Lower leg skin (tissue), 4 donors: Measurements from ENCODE around the gene CAT. TPM values are rescaled to one million over a fixed set of nuclear protein-coding genes. Genes with fewer than 3 reads are reported as not detected.

ENCODE experiments used
- DNase-seq, 2 donors: peaks; one replicate each; pipeline ENCODE4 v3.0.0-alpha.2; 2019; ENCODE audit warnings: low spot score in 2 of 2
- H3K4me3 ChIP-seq: fragments of 200-600 bp; sonication (generic); 2 replicates; pipeline ENCODE4 v1.5.1; 2017; ENCODE audit warnings: mild to moderate bottlenecking, low read depth; ENCODE audit not compliant: poor library complexity, severe bottlenecking
- POLR2A ChIP-seq, 2 donors: fragments of 450-650 bp; IDR thresholded peaks; one replicate each; pipeline ENCODE4 v1.6.1; 2016 to 2017; ENCODE audit warnings: antibody characterized with exemption in 2 of 2, mild to moderate bottlenecking in 1 of 2, moderate library complexity in 1 of 2
- WGBS, 2 donors: methylation state at CpG; one replicate each; pipeline ENCODE4 v1.1.5; 2018; 5-methylcytosine and 5-hydroxymethylcytosine counted together
- intact Hi-C: fragments of 100-400 bp; cut with DNase I; formaldehyde crosslinking; loops from one replicate; pipeline ENCODE4 v1.15.0; 2023; ENCODE audit warnings: low total_unique reads
- total RNA-seq, 4 donors: library from RNA; depleted of rRNA; stranded (reverse); fragments of >200 nt; gene quantifications; one replicate each; pipeline ENCODE4 v1.1.0, GENCODE V29; 2016
- TF ChIP-seq, protein P1 (sequence below), 3 donors: fragments of 450-650 bp; IDR thresholded peaks; one replicate each; pipeline ENCODE4 v1.5.1; 2016; ENCODE audit warnings: antibody characterized with exemption in 3 of 3, mild to moderate bottlenecking in 3 of 3, moderate library complexity in 2 of 3

Gene CAT
- total RNA-seq, 4 donors from 2014 or later: 152 to 260 (median 186) TPM

- DNase-seq: no peak
- intact Hi-C loops: loop anchor here (10.0 kb wide), 1 partner anchor 76 kb away; no protein-coding TSS in a partner anchor
- no peak overlapping the region for H3K4me3 ChIP-seq
- TF ChIP-seq, protein P1, sequence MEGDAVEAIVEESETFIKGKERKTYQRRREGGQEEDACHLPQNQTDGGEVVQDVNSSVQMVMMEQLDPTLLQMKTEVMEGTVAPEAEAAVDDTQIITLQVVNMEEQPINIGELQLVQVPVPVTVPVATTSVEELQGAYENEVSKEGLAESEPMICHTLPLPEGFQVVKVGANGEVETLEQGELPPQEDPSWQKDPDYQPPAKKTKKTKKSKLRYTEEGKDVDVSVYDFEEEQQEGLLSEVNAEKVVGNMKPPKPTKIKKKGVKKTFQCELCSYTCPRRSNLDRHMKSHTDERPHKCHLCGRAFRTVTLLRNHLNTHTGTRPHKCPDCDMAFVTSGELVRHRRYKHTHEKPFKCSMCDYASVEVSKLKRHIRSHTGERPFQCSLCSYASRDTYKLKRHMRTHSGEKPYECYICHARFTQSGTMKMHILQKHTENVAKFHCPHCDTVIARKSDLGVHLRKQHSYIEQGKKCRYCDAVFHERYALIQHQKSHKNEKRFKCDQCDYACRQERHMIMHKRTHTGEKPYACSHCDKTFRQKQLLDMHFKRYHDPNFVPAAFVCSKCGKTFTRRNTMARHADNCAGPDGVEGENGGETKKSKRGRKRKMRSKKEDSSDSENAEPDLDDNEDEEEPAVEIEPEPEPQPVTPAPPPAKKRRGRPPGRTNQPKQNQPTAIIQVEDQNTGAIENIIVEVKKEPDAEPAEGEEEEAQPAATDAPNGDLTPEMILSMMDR (IDR thresholded peaks at IDR 0.05): no peak
- no peak for TF ChIP-seq POLR2A (IDR thresholded peaks at IDR 0.05)
- 92 to 95% methylated on average over 3 of the region's 3 CpGs for WGBS, 2 donors
Observed at GRCh38 chr11:34451053-34451452, 12.3 kb downstream of the CAT start.

- 93% methylated on average over 1 of the region's 1 CpG for WGBS, 2 donors
- H3K4me3 ChIP-seq: no peak overlapping the region
- no peak for DNase-seq
- no peak for TF ChIP-seq POLR2A (IDR thresholded peaks at IDR 0.05)
- TF ChIP-seq, protein P1 (IDR thresholded peaks at IDR 0.05): no peak
- intact Hi-C loops: loop anchor here (10.0 kb wide), 1 partner anchor 80 kb away; no protein-coding TSS in a partner anchor
Observed at GRCh38 chr11:34454308-34455032, 15.7 kb downstream of the CAT start.

DNA sequence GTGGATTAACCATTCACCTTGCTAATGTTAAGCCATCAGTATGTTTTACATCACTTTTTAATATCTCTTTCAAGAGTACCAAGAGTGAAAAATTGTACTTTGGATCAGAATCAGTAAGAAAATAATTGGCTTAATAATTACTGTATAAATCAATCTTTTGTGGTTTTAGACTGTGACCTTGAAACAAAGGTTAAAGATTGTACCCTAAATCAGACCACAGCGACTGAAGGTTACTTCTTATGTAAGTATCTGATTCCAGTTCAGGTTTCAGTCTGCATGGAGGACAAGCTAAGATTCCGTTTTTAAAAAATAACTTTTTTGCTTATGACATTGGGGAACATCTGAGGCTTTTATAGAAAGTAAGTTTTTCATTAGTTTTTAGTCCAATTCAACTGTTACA lies 18.9 kb downstream of the CAT start:
- no peak for DNase-seq
- no peak overlapping the region for H3K4me3 ChIP-seq
- WGBS, 2 donors: 92 to 98% methylated on average over 2 of the region's 2 CpGs
- TF ChIP-seq, protein P1 (IDR thresholded peaks at IDR 0.05): no peak
- no peak for TF ChIP-seq POLR2A (IDR thresholded peaks at IDR 0.05)
- intact Hi-C loops: loop anchor here (10.0 kb wide), 1 partner anchor 83 kb away; no protein-coding TSS in a partner anchor

DNA sequence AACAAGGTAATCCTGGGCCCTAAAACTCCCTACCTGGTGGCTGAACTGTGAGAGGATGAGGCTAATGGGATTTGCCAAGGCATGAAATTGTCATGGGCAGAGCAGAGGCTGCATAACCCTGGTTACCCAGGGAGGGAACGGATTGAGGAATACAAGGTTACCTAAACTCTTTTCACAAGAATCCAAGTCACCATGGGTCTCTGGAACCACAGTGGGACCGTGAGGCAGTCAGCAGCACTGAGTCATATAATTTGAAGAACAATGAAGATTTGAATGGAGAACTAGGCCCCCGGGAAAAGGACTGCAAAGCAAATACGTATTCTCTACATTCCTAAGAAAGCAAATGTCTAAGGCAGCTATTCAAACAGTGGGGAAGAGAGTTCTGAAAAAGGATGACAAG lies 19.8 kb downstream of the CAT start:
- DNase-seq: no peak
- 82 to 88% methylated on average over 4 of the region's 4 CpGs for WGBS, 2 donors
- intact Hi-C loops: loop anchor here (10.0 kb wide), 1 partner anchor 84 kb away; no protein-coding TSS in a partner anchor

DNA sequence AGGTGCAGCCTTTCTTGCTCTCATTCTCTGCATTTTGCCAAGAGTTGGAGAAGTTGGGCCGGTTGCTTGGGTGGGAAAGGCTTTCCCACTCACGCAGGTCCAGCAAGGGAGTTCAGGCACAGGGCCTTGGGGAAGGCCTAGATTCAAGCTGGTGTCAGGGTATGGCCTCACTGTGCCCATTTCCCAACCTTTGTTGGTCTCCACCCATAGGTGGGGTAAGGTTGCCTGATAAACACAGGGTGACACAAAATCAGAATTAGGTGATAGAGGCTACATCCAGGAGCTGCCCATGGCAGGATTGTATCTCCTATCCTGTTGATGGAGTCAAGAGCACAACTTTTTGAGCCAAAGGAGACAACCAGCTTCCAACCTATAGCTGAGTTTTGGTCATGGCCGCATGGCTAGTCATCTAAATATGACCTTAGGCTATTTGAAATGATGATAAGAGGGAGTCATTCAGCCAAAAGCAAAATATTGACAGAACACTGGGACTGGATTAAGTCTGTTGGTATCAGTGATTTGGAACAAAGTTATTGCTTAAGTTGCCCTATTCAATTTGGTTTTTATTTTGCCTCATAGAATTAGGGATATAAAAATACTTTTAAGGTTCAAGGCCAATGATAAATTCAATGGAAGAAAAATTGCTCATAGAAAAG lies 20.9 kb downstream of the CAT start:
- intact Hi-C loops: loop anchor here (10.0 kb wide), 1 partner anchor 85 kb away; no protein-coding TSS in a partner anchor
- H3K4me3 ChIP-seq: no peak overlapping the region
- 86 to 91% methylated on average over 3 of the region's 3 CpGs for WGBS, 2 donors
- no peak for DNase-seq
- TF ChIP-seq, protein P1 (IDR thresholded peaks at IDR 0.05): no peak
- no peak for TF ChIP-seq POLR2A (IDR thresholded peaks at IDR 0.05)

More for the DNA sequence above, 19.8 kb downstream of the CAT start:
- no peak overlapping the region for H3K4me3 ChIP-seq
- TF ChIP-seq POLR2A (IDR thresholded peaks at IDR 0.05): no peak
- TF ChIP-seq, protein P1 (IDR thresholded peaks at IDR 0.05): no peak
